Neural crest cell (in vitro differentiated cells): ENCODE results near the gene ARHGAP40. TPM values are rescaled to one million over a fixed set of nuclear protein-coding genes. Genes with fewer than 3 reads are reported as not detected.

ENCODE experiments used
- DNase-seq: peaks from one replicate; pipeline ENCODE4 v3.0.0; 2021; ENCODE audit warnings: low read depth, mixed read lengths, low spot score
- H3K27ac Mint-ChIP-seq: one replicate; pipeline ENCODE4 v1.8.0; 2021; ENCODE audit warnings: mild to moderate bottlenecking, mixed read lengths; ENCODE audit not compliant: unreplicated experiment
- H3K27me3 Mint-ChIP-seq: 2 replicates; pipeline ENCODE4 v1.8.0; 2021; ENCODE audit warnings: low read depth, mild to moderate bottlenecking, mixed read lengths
- H3K36me3 Mint-ChIP-seq: 2 replicates; pipeline ENCODE4 v1.8.0; 2021; ENCODE audit warnings: low read depth, mild to moderate bottlenecking, mixed read lengths
- H3K4me1 Mint-ChIP-seq: 2 replicates; pipeline ENCODE4 v1.8.0; 2021; ENCODE audit warnings: mixed read lengths
- H3K4me3 Mint-ChIP-seq: one replicate; pipeline ENCODE4 v1.8.0; 2021; ENCODE audit warnings: mild to moderate bottlenecking, mixed read lengths
- H3K9me3 Mint-ChIP-seq: 2 replicates; pipeline ENCODE4 v1.8.0; 2021; ENCODE audit warnings: mixed read lengths
- CTCF ChIP-seq: fragments of 200-600 bp; sonication (generic); conservative IDR thresholded peaks from 2 replicates; pipeline ENCODE4 v1.5.0; 2021; ENCODE audit warnings: antibody characterized with exemption, mild to moderate bottlenecking
- total RNA-seq: library from RNA; stranded (reverse); gene quantifications from 2 replicates; pipeline ENCODE4 v1.2.1, GENCODE V29; 2021

Gene ARHGAP40
- total RNA-seq, 1 donor from 2014 or later = not detected

DNA sequence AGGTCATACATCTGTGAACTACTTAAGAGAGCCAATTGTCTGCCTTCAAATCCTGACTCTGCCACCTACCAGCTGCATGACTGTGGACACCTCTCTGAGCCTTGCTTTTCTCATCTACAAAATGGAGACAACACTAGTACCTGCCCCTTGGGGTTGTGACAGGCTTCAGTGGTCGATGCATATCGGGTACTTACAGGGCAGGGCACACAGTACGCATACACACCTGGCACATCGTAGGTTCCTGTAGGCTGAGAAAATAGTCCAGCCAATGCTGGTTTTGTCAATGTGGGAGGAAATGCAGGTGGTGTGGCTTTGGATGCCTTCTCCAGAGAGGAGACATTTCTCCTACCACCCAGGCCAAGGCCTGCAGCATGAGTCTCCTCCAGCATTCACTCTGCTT, 18.3 kb upstream of the ARHGAP40 start:
- Mint-ChIP-seq H3K4me1 (peaks cover 10% of the 10 kb centered on the region), H3K36me3 (no peaks in the 10 kb centered on the region), H3K4me3 (no peak overlapping the region), H3K9me3 (no peaks in the 10 kb centered on the region), H3K27ac (no peak overlapping the region), H3K27me3 (no peaks in the 10 kb centered on the region)
- no peak for TF ChIP-seq CTCF
- no peak for DNase-seq

DNA sequence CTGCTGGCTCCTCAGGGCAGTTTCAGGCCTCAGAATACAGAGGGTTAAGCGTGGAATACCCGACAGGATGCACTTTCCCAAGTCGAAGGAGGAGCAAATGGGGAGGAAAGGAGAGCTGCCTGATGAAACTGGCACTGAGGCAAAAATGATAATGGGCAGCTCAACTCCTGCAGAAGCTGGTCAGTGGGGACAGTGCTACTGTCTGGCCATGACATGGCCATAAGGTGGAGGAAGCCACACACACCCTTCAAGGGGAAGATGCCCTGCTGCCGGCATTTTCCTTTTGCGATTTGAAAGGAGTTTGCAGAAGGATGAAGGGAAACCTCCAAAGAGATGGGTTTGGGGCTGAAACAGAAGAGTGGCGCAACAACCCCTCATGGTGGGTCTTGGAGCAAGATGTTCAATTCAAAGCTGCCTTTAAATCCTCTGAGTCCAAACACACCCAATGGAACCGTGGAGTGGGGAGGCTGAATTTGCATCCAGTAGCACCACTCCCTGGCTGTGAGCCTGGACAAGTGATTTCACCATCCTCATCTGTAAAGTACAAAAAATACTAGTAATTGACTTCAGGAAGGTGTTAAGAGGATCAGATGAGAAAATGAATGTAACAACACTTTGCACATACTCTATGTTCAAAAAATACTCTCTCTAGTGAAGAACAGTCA, 17.4 kb upstream of the ARHGAP40 start:
- Mint-ChIP-seq H3K36me3 (no peaks in the 10 kb centered on the region), H3K4me3 (no peak overlapping the region), H3K27me3 (no peaks in the 10 kb centered on the region), H3K4me1 (peaks cover 10% of the 10 kb centered on the region), H3K27ac (no peak overlapping the region), H3K9me3 (no peaks in the 10 kb centered on the region)
- TF ChIP-seq CTCF = no peak
- no peak for DNase-seq

- no peak overlapping the region for H3K27ac Mint-ChIP-seq
- DNase-seq = no peak
- no peaks in the 10 kb centered on the region for H3K9me3 Mint-ChIP-seq
- H3K27me3 Mint-ChIP-seq = no peaks in the 10 kb centered on the region
- peaks cover 7% of the 10 kb centered on the region for H3K4me1 Mint-ChIP-seq
- no peaks in the 10 kb centered on the region for H3K36me3 Mint-ChIP-seq
- H3K4me3 Mint-ChIP-seq = no peak overlapping the region
- no peak for TF ChIP-seq CTCF
Observed at GRCh38 chr20:38585404-38586180, 16.0 kb upstream of the ARHGAP40 start.

DNA sequence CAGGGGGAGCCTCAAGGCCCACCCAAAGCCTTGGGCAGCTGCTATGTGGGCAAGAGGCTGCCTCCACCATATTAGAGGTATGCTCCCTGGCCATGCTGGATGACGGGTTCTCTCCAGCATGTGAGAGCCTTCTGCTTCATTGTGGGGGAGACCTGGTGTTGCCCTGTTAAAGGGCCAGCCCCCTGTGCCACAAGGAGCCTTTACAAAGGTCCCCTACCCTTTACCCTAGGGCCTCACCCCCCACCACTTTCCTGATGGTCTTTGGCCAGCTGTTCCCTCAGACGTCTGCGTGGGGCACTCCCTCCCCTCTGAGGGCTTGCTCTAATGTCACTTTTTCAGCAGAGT, 15.5 kb upstream of the ARHGAP40 start:
- Mint-ChIP-seq H3K4me3 (no peak overlapping the region), H3K27ac (no peak overlapping the region), H3K27me3 (no peaks in the 10 kb centered on the region), H3K36me3 (no peaks in the 10 kb centered on the region), H3K4me1 (peaks cover 2% of the 10 kb centered on the region), H3K9me3 (no peaks in the 10 kb centered on the region)
- no peak for DNase-seq
- TF ChIP-seq CTCF = no peak

GRCh38 chr20:38588303-38588702, 13.3 kb upstream of the ARHGAP40 start:
- no peak for TF ChIP-seq CTCF
- Mint-ChIP-seq H3K9me3 (no peaks in the 10 kb centered on the region), H3K27me3 (no peaks in the 10 kb centered on the region), H3K36me3 (no peaks in the 10 kb centered on the region), H3K27ac (no peak overlapping the region), H3K4me3 (no peak overlapping the region), H3K4me1 (no peaks in the 10 kb centered on the region)
- no peak for DNase-seq
